Measurements from ENCODE around the gene ABHD13. TPM values are rescaled to one million over a fixed set of nuclear protein-coding genes. Genes with fewer than 3 reads are reported as not detected.

The ABHD13 gene
- total and polyA plus RNA-seq, 2 experiments from 2014 or later = 5.4 to 10.4 TPM

DNA sequence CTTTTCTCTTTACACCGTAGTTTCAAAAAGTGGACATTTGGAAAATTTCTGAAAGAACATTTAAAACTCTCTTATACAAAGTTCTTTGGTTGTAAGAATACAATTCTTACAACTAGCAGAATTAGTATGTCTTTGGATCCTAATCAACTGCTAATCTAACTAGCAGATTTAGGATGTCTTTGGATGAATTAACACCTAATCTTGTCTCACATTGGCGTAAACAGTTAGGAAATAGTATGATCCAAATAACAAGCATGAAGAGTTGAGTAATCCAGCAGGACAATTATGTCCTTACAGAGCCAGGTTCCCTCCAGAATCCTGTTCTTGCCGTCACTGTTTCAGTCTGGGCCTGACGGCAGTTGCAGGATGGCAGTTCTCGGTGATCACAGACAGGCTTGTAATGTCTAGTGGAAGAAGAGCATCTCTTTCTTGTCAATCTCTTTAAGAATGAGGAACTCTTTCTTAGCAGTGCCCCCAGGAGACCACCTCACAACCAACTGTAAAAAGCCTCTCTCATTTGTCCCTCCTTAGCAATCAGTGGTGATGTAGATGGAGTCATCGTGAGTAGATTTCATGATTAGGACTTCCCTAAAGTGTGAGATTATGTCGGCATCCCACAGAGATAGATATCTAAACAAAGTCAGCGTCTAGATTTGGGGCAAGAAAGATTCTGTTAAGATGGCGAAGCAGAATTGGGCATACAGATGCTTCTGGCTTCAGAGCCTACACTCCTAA, 45.6 kb downstream of the ABHD13 start (continued):
- TF ChIP-seq, protein P1, sequence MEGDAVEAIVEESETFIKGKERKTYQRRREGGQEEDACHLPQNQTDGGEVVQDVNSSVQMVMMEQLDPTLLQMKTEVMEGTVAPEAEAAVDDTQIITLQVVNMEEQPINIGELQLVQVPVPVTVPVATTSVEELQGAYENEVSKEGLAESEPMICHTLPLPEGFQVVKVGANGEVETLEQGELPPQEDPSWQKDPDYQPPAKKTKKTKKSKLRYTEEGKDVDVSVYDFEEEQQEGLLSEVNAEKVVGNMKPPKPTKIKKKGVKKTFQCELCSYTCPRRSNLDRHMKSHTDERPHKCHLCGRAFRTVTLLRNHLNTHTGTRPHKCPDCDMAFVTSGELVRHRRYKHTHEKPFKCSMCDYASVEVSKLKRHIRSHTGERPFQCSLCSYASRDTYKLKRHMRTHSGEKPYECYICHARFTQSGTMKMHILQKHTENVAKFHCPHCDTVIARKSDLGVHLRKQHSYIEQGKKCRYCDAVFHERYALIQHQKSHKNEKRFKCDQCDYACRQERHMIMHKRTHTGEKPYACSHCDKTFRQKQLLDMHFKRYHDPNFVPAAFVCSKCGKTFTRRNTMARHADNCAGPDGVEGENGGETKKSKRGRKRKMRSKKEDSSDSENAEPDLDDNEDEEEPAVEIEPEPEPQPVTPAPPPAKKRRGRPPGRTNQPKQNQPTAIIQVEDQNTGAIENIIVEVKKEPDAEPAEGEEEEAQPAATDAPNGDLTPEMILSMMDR (conservative IDR thresholded peaks at IDR 0.05; ENCODE audit: low read depth in 2 of 2) = no peak
- TF ChIP-seq, protein P2, sequence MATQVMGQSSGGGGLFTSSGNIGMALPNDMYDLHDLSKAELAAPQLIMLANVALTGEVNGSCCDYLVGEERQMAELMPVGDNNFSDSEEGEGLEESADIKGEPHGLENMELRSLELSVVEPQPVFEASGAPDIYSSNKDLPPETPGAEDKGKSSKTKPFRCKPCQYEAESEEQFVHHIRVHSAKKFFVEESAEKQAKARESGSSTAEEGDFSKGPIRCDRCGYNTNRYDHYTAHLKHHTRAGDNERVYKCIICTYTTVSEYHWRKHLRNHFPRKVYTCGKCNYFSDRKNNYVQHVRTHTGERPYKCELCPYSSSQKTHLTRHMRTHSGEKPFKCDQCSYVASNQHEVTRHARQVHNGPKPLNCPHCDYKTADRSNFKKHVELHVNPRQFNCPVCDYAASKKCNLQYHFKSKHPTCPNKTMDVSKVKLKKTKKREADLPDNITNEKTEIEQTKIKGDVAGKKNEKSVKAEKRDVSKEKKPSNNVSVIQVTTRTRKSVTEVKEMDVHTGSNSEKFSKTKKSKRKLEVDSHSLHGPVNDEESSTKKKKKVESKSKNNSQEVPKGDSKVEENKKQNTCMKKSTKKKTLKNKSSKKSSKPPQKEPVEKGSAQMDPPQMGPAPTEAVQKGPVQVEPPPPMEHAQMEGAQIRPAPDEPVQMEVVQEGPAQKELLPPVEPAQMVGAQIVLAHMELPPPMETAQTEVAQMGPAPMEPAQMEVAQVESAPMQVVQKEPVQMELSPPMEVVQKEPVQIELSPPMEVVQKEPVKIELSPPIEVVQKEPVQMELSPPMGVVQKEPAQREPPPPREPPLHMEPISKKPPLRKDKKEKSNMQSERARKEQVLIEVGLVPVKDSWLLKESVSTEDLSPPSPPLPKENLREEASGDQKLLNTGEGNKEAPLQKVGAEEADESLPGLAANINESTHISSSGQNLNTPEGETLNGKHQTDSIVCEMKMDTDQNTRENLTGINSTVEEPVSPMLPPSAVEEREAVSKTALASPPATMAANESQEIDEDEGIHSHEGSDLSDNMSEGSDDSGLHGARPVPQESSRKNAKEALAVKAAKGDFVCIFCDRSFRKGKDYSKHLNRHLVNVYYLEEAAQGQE (IDR thresholded peaks at IDR 0.05; ENCODE audit: unreplicated experiment) = no peak
- TF ChIP-seq ZNF114 (CRISPR knock-in tag; IDR thresholded peaks at IDR 0.05) (no peak), STAT1 (IDR thresholded peaks at IDR 0.05; ENCODE audit: unreplicated experiment) (no peak), POLR2AphosphoS5 (IDR thresholded peaks at IDR 0.05; ENCODE audit: low read depth) (no peak), EZH2phosphoT487 (IDR thresholded peaks at IDR 0.05; ENCODE audit: unreplicated experiment) (no peak), EZH2 (IDR thresholded peaks at IDR 0.05; ENCODE audit: low read depth, unreplicated experiment) (no peak), JUNB (IDR thresholded peaks at IDR 0.05; ENCODE audit: unreplicated experiment) (no peak), ZNF331 (CRISPR knock-in tag; IDR thresholded peaks at IDR 0.05; ENCODE audit: low read depth) (no peak)

DNA sequence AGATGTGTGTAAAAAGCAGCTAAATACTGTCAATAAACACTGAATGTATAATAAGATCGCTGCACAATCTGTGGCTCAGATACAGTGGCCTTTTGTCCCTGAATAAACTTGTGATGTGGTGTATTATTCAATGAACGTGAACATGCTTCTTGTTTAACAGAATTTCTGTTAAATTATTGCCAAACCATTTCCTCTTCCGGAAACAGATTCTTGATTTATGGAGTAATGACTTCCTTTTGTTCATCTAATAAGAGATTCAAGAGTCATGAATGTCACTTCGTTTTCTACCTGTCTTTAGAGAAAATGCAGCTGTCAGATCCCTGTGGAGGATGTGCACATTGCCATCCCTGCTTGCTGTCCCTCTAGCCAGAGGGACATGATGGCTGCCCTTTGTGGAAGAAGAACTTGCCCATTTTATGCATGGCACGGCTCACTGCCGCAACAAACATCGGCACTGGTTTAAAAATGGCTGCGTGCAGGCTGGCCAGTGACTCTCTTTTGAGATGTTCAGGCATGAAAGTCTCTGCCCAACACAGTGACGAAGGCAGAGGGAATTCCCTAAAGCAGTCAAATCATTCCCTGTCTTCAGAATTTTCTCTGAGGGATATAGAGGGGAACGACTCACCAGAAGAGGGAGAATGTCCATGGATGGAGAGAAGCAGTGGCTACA, 48.3 kb downstream of the ABHD13 start:
- no peak overlapping the region for H3K4me3 Mint-ChIP-seq
- no peaks in the 10 kb centered on the region for H3K4me1 ChIP-seq (ENCODE audit: insufficient read depth)
- no peak overlapping the region for H3K27ac ChIP-seq (ENCODE audit: low read depth)
- TF ChIP-seq EZH2phosphoT487 (IDR thresholded peaks at IDR 0.05; ENCODE audit: unreplicated experiment) (no peak), CREB1 (CRISPR knock-in tag; IDR thresholded peaks at IDR 0.05; ENCODE audit: low read depth) (no peak), ZNF331 (CRISPR knock-in tag; IDR thresholded peaks at IDR 0.05; ENCODE audit: low read depth) (no peak), STAT1 (IDR thresholded peaks at IDR 0.05; ENCODE audit: unreplicated experiment) (no peak), EZH2 (IDR thresholded peaks at IDR 0.05; ENCODE audit: low read depth, unreplicated experiment) (no peak), JUNB (IDR thresholded peaks at IDR 0.05; ENCODE audit: unreplicated experiment) (no peak), ZNF114 (CRISPR knock-in tag; IDR thresholded peaks at IDR 0.05) (no peak)
- TF ChIP-seq, protein P1 (conservative IDR thresholded peaks at IDR 0.05; ENCODE audit: low read depth in 2 of 2) = no peak
- TF ChIP-seq, protein P2 (IDR thresholded peaks at IDR 0.05; ENCODE audit: unreplicated experiment) = no peak

More for the DNA sequence above, 48.3 kb downstream of the ABHD13 start:
- Histone ChIP-seq H3F3A (replicated peaks; ENCODE audit: low read depth) (no peaks in the 10 kb centered on the region), H3K27me3 (ENCODE audit: insufficient read depth) (no peaks in the 10 kb centered on the region), H3K79me2 (replicated peaks; ENCODE audit: insufficient read depth) (no peaks in the 10 kb centered on the region), H3K9me2 (ENCODE audit: insufficient read depth) (no peaks in the 10 kb centered on the region), H2AFZ (no peak overlapping the region), H4K20me1 (replicated peaks; ENCODE audit: insufficient read depth) (no peaks in the 10 kb centered on the region), H3K4me3 (no peak overlapping the region), H3K4me2 (no peak overlapping the region), H3K36me3 (ENCODE audit: insufficient read depth) (no peaks in the 10 kb centered on the region)
- Mint-ChIP-seq H3K4me1 (peaks cover 12% of the 10 kb centered on the region), H3K27me3 (ENCODE audit: insufficient read depth, low read depth, poor library complexity) (peaks cover under 1% of the 10 kb centered on the region), H3K36me3 (ENCODE audit: low read depth) (no peaks in the 10 kb centered on the region), H3K9me3 (no peaks in the 10 kb centered on the region; the same call in 2 of the 3 replicates), H3K27ac (no peak overlapping the region)
- DNase-seq (ENCODE audit: low spot score) = no peak
- ATAC-seq = no peak
